OCI-LY3 (cell line): ENCODE measurements around the gene KIF1C.

ENCODE experiments used
- H2AFZ ChIP-seq: fragments of 200-600, 300-600 bp; shearing (Covaris generic); 2 replicates; pipeline ENCODE4 v1.6.0; 2014; ENCODE audit warnings: antibody characterized with exemption, low read depth, low read length
- H3K27ac ChIP-seq: fragments of 200-600, 300-600 bp; sonication (generic); 2 replicates; pipeline ENCODE4 v1.5.1; 2014; ENCODE audit warnings: mild to moderate bottlenecking, low read length, moderate library complexity, mixed read lengths
- H3K27me3 ChIP-seq: fragments of 200-600, 300-600 bp; sonication (generic); 2 replicates; pipeline ENCODE4 v1.6.1; 2014; ENCODE audit warnings: low read depth, low read length, mixed read lengths
- H3K36me3 ChIP-seq: fragments of 200-600, 300-600 bp; sonication (generic); replicated peaks from 2 replicates; pipeline ENCODE3; 2014; ENCODE audit warnings: low read depth, low read length, mixed read lengths
- H3K4me1 ChIP-seq: fragments of 300-600, 200-600 bp; sonication (generic); 2 replicates; pipeline ENCODE4 v1.6.1; 2014; ENCODE audit warnings: low read length, mixed read lengths
- H3K4me2 ChIP-seq: fragments of 200-600, 300-600 bp; sonication (generic); 2 replicates; pipeline ENCODE4 v1.6.1; 2014; ENCODE audit warnings: low read length, mixed read lengths
- H3K4me3 ChIP-seq: fragments of 300-600, 200-600 bp; sonication (generic); 2 replicates; pipeline ENCODE4 v1.5.1; 2014; ENCODE audit warnings: antibody characterized with exemption, mild to moderate bottlenecking, low read length, moderate library complexity
- H3K79me2 ChIP-seq: fragments of 300-600, 200-600 bp; shearing (Covaris generic); 2 replicates; pipeline ENCODE4 v1.6.1; 2014; ENCODE audit warnings: mild to moderate bottlenecking, low read length, mixed read lengths
- H3K9ac ChIP-seq: fragments of 300-600, 200-600 bp; shearing (Covaris generic); 2 replicates; pipeline ENCODE4 v1.6.0; 2014; ENCODE audit warnings: mild to moderate bottlenecking, low read length, moderate library complexity
- H3K9me3 ChIP-seq: fragments of 200-600, 300-600 bp; shearing (Covaris generic); 2 replicates; pipeline ENCODE4 v1.6.1; 2014; ENCODE audit warnings: low read length, mixed read lengths; ENCODE audit not compliant: insufficient read depth
- H4K20me1 ChIP-seq: fragments of 200-600, 300-600 bp; sonication (generic); 2 replicates; pipeline ENCODE4 v1.6.1; 2016; ENCODE audit warnings: low read length, mixed read lengths; ENCODE audit not compliant: insufficient read depth
- EZH2phosphoT487 ChIP-seq: fragments of 200-600 bp; shearing (Covaris generic); IDR thresholded peaks from 2 replicates; pipeline ENCODE4 v1.6.1; 2018; ENCODE audit warnings: antibody characterized with exemption, mixed run types, low read depth
- TF ChIP-seq, protein P1 (sequence below): fragments of 200-600, 300-600 bp; sonication (generic); IDR thresholded peaks from 2 replicates; pipeline ENCODE4 v1.5.1; 2014; ENCODE audit warnings: antibody characterized with exemption, low read length, low read depth

Gene KIF1C

DNA sequence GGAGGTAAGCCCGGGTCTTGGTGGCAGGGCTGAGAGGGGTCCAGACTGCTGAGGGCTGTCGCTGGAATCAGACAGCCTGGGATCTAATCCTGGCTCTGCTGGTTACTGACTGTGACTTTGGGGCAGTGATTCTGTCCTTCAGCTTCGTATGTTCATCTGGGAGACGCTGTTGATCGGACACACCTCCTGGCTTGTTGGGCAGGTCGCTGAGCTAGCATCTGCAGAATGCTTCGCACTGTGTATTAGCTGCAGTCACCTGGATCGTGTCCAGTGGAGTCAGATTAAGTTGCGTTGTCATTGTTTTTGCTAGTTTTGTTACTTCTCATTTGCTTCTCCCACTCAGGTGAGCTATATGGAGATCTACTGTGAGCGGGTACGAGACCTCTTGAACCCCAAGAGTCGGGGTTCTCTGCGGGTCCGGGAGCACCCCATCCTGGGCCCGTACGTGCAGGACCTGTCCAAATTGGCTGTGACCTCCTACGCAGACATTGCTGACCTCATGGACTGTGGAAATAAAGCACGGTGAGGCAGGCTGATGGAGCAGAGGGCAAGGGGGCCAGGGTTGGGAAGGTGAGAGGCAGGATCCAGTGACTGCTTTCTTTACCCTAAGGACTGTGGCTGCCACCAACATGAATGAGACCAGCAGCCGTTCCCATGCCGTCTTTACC lies 4.5 kb downstream of the KIF1C start:
- peaks cover 8% of the 10 kb centered on the region for H3K4me1 ChIP-seq
- H3K9ac ChIP-seq, result no peak overlapping the region
- no peaks in the 10 kb centered on the region for H3K27me3 ChIP-seq
- TF ChIP-seq EZH2phosphoT487, result no peak
- TF ChIP-seq, protein P1, sequence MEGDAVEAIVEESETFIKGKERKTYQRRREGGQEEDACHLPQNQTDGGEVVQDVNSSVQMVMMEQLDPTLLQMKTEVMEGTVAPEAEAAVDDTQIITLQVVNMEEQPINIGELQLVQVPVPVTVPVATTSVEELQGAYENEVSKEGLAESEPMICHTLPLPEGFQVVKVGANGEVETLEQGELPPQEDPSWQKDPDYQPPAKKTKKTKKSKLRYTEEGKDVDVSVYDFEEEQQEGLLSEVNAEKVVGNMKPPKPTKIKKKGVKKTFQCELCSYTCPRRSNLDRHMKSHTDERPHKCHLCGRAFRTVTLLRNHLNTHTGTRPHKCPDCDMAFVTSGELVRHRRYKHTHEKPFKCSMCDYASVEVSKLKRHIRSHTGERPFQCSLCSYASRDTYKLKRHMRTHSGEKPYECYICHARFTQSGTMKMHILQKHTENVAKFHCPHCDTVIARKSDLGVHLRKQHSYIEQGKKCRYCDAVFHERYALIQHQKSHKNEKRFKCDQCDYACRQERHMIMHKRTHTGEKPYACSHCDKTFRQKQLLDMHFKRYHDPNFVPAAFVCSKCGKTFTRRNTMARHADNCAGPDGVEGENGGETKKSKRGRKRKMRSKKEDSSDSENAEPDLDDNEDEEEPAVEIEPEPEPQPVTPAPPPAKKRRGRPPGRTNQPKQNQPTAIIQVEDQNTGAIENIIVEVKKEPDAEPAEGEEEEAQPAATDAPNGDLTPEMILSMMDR, result no peak
- no peaks in the 10 kb centered on the region for H3K9me3 ChIP-seq
- no peak overlapping the region for H2AFZ ChIP-seq
- H3K4me2 ChIP-seq, result no peak overlapping the region
- H4K20me1 ChIP-seq, result no peaks in the 10 kb centered on the region
- no peak overlapping the region for H3K27ac ChIP-seq
- H3K4me3 ChIP-seq, result no peak overlapping the region
- peaks cover 36% of the 10 kb centered on the region for H3K36me3 ChIP-seq
- H3K79me2 ChIP-seq, result peaks cover 24% of the 10 kb centered on the region

DNA sequence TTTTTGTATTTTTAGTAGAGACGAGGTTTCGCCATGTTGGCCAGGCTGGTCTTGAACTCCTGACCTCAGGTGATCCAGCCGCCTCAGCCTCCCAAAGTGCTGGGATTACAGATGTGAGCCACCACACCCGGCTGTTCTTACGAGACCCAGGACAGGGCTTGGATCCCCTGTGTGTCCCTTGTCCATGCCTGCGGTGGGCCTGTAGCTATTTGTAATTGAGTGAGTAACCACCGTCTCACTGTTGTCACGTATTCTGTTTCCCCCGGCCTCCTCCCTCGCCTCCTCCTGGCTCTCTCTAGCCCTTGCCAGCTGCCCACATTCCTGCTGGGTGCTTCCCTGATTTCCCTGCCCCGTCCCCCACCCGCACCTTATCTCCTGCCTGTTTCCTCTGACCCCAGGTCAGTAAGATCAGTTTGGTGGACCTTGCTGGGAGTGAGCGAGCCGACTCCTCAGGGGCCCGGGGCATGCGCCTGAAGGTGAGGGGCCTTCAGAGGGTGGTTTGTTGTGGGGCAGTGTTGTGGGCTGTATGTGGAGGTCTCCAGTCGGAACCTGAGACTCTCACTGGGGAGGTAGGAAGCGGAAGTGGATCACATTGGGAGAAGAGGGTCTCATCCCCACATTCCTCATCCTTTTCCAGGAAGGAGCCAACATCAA lies 5.6 kb downstream of the KIF1C start:
- Histone ChIP-seq H3K4me1 (peaks cover 8% of the 10 kb centered on the region), H3K9me3 (no peaks in the 10 kb centered on the region), H2AFZ (no peak overlapping the region), H3K36me3 (peaks cover 47% of the 10 kb centered on the region), H3K9ac (no peak overlapping the region), H3K4me2 (no peak overlapping the region), H4K20me1 (no peaks in the 10 kb centered on the region), H3K79me2 (peaks cover 19% of the 10 kb centered on the region), H3K4me3 (no peak overlapping the region), H3K27me3 (no peaks in the 10 kb centered on the region), H3K27ac (no peak overlapping the region)
- TF ChIP-seq, protein P1, result no peak
- TF ChIP-seq EZH2phosphoT487, result no peak

DNA sequence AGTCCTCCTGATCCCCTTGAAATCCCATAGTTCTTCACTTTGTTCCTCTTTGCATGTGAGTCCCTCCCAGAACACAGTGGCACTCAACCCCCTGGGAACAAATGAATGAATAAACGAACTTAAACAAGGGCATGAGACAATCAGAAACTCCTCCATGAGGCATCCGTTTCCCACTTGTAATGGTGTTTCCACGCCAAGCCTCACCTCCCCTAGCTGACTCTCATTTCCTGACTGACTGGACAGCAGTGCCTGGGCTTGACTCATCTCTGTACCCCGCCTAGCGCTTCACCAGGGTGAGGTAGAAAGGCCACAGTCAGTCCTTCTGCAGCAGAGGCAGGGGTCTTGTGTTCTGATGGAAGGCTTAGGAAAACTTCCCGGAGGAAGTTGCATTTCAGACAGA lies 14.2 kb downstream of the KIF1C start:
- H3K79me2 ChIP-seq, result no peaks in the 10 kb centered on the region
- H3K9me3 ChIP-seq, result no peaks in the 10 kb centered on the region
- no peak overlapping the region for H2AFZ ChIP-seq
- H3K4me2 ChIP-seq, result no peak overlapping the region
- H3K27me3 ChIP-seq, result no peaks in the 10 kb centered on the region
- TF ChIP-seq EZH2phosphoT487, result no peak
- TF ChIP-seq, protein P1, result no peak
- H3K4me3 ChIP-seq, result no peak overlapping the region
- H4K20me1 ChIP-seq, result no peaks in the 10 kb centered on the region
- H3K27ac ChIP-seq, result no peak overlapping the region
- H3K36me3 ChIP-seq, result peaks cover 22% of the 10 kb centered on the region
- H3K9ac ChIP-seq, result no peak overlapping the region
- no peaks in the 10 kb centered on the region for H3K4me1 ChIP-seq

DNA sequence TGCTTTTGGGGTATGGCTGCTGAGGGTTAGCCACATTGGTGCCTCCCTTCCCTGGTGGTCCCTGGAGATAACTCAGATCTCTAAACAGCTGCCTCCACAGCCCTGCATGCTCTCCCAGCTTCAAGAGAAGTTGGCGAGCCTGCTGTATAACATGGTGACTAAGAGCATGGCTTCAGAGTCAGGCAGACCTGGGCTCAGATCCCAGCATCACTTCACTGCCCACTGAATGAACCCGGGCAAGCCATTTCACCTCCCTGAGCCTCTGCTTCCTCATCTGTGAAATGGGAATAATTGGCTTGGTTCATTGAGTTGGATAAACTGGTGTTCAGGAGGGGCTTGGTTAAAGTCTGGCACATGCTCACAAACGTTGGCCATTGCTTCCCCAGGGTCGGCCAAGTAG lies 16.6 kb downstream of the KIF1C start:
- no peaks in the 10 kb centered on the region for H3K27me3 ChIP-seq
- no peaks in the 10 kb centered on the region for H3K79me2 ChIP-seq
- no peak overlapping the region for H3K27ac ChIP-seq
- H3K36me3 ChIP-seq, result peaks cover 10% of the 10 kb centered on the region
- no peaks in the 10 kb centered on the region for H4K20me1 ChIP-seq
- no peaks in the 10 kb centered on the region for H3K4me1 ChIP-seq
- no peak overlapping the region for H3K9ac ChIP-seq
- no peaks in the 10 kb centered on the region for H3K9me3 ChIP-seq
- no peak for TF ChIP-seq EZH2phosphoT487
- TF ChIP-seq, protein P1, result no peak
- no peak overlapping the region for H2AFZ ChIP-seq
- no peak overlapping the region for H3K4me3 ChIP-seq
- H3K4me2 ChIP-seq, result no peak overlapping the region
